Retina (tissue), 1 donor: ENCODE measurements around the gene ADAM23.
"Not testable (repeated sequence)": the region's sequence is repeated elsewhere in the genome, so short reads cannot be mapped to it uniquely, and the experiment has no call there.

Source experiments
- DNase-seq: peaks from one replicate; pipeline ENCODE4 v3.0.0-alpha.2; 2016

Gene ADAM23

GRCh38 chr2:206442833-206443734 is at the start of gene ADAM23:
TSS of gene ADAM23 (plus strand) at chr2:206443532. CDS start at chr2:206443867, 335 bp downstream.
- peak; percentile 90 for DNase-seq

- peak; percentile 34 for DNase-seq
Observed at GRCh38 chr2:206396211-206396610, 47.1 kb upstream of the ADAM23 start.

- not testable (repeated sequence) for DNase-seq
Observed at GRCh38 chr2:206402956-206403569, 40.3 kb upstream of the ADAM23 start.

GRCh38 chr2:206408323-206409320 is 34.7 kb upstream of the ADAM23 start:
- DNase-seq: no peak

DNA sequence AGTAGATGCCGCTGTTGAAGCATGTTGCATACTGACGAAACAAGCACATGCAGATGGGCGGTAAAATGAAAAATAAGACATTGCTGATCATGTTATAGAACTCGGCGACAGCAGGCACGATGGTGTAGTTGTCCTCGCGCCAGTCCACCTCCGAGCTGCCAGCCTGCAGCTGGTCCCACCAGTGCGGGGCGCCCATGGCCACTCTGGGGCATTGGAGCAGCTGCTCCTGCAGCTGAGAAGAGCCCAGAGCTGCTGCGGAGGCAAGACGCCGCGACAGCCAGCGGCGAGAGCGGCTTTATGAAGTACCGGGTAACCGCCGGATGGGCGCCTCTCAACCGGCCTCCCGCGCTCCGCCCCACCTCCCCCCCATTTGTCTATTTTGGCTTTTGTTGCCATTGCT is 32.6 kb upstream of the ADAM23 start:
- DNase-seq: no peak

- no peak for DNase-seq
Observed at GRCh38 chr2:206415618-206416243, 27.6 kb upstream of the ADAM23 start.

- no peak for DNase-seq
Observed at GRCh38 chr2:206418968-206419367, 24.4 kb upstream of the ADAM23 start.

- DNase-seq: no peak
Observed at GRCh38 chr2:206420721-206421120, 22.6 kb upstream of the ADAM23 start.

DNA sequence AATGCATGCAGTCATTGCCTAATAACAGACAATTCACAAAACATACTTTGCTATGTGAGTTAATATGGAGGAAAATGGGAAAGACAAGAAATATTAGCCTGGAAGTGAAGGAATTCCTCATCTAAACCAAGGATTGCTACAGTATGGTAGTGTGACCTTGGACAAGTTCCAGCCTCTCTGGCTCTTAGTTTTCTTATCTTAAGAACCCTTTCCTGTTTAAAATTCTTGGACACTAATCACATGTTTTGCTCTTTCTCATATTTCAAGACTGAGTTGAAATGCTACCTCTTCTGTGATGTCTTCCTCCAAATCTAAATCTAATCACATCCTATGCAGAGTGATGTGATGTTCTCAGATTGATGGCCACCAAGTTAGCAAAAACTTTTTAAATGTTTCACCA is 20.8 kb upstream of the ADAM23 start:
- DNase-seq: no peak

- no peak for DNase-seq
Observed at GRCh38 chr2:206423147-206423546, 20.2 kb upstream of the ADAM23 start.

DNA sequence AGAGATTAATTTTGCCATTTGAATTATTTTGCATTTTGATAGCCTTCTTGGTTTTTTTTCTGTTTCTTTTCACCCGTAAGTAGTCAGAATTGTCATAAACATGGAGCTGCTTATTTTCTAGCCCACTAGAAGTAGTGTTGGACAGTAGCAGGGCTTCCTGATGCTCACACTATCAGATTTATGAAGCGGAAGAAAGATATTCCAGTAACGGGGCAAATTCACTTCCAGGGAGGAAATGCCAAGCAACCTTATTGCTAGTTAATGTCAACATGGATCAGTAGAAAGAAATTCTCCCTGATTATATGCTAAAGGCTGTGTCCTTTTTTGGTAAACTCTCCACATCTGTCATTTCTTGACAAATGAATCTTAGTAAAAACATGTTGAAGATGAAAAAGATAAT is 19.2 kb upstream of the ADAM23 start:
- DNase-seq: no peak

GRCh38 chr2:206428783-206429182 is 14.5 kb upstream of the ADAM23 start:
- no peak for DNase-seq

DNA sequence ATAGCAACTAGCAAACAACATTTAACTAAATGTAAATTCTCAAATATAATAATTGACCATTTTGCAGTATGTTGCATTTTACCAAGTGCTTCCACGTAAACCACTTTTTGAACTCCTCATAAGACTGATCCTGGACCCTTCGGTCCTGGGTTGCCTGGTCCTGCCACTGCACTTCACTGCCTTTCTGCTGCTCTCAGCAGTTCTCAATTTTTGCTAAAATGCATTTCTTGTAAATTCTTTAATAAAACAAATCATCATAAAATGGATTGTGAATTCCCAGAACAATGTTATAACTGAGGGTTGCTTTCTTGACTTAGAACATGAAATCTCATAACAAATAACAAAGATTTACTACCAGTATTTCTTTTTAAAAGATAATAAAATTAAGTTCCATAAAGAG is 12.9 kb upstream of the ADAM23 start:
- DNase-seq: no peak

GRCh38 chr2:206431439-206431838 is 11.9 kb upstream of the ADAM23 start:
- no peak for DNase-seq

DNA sequence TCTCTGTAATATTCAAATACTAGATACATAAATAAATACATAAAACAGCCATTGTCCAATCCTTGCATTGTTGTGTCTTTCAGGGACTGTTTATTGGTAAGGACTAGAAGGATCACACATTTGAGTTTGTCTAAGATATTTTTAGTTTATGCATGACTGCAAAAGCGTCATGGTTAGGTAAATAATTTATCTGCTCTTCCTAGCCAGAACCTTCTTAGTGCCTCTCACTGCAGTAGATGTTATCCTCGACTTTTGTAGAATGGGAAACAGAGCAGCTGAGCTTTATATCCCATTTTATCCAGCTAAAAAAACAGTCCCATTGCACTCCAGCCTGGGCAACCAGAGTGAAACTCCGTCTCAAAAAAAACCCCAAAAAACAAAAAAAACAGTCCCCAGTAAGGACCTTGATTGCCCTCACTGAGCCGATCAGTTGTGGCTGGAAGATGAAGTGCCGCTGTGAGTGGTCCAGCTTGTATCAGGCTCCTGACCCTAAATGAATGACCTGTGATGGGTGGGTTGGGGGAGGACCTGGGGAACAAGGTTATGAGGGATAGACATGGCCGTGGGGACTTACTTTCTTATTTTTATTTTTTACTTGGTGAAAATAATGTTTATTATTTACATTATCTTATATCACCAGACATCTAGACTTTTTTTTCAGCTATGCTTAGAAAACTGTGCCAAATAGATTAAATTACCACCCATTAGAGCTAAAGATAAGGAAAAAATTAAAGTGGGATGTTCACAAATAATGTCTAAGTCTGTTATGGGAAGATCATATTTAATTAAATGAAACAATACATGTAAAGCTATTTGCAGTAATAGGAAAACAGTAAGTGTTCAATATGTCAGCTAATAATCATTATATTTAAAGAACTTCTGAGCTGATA is 10.9 kb upstream of the ADAM23 start:
- DNase-seq: peak; percentile 14

DNA sequence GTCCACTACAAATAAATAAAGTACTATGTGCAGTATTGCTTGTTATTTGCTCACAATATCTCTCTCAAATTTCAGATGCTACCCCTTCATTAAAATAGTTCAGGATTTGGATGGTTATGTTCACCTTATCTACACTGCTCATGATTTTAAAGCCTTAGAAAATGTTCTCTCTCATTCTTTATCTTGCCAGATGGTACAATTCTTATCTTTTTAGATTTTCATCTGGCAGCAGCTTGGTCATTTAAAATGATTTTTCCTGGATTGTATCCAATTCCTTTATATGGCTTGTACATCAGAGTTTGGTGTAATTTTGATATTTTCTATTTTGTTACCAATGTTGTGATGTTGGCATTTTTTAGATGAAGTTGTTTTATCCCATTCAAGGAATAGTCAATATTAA is 10.1 kb upstream of the ADAM23 start:
- no peak for DNase-seq

- DNase-seq: no peak
Observed at GRCh38 chr2:206433686-206434085, 9.6 kb upstream of the ADAM23 start.

GRCh38 chr2:206435742-206436141 is 7.6 kb upstream of the ADAM23 start:
- DNase-seq: no peak

GRCh38 chr2:206438196-206438724 is 5.1 kb upstream of the ADAM23 start:
- no peak for DNase-seq

GRCh38 chr2:206442474-206442832 is 879 bp upstream of the ADAM23 start:
- DNase-seq: no peak
